Keratinocyte (primary cell): ENCODE results near the gene CLCNKB. TPM values are rescaled to one million over a fixed set of nuclear protein-coding genes. Genes with fewer than 3 reads are reported as not detected.
"Not testable (repeated sequence)": the region's sequence is repeated elsewhere in the genome, so short reads cannot be mapped to it uniquely, and the experiment has no call there.

ENCODE experiments used
- DNase-seq: peaks from one replicate; pipeline ENCODE4 v3.0.0-alpha.2; 2011; ENCODE audit warnings: low read depth, missing footprints, low spot score
- FAIRE-seq: peaks from 2 replicates; lab custom pipeline; 2011; peaks lifted over from hg19 to GRCh38; lab: Jason Lieb, UNC
- H2AFZ ChIP-seq: 2 replicates; pipeline ENCODE4 v1.6.0; 2012; ENCODE audit warnings: low read length, control low read depth, inconsistent platforms; ENCODE audit not compliant: control insufficient read depth
- H3K27ac ChIP-seq: 2 replicates; pipeline ENCODE4 v1.5.1; 2011; ENCODE audit warnings: low read length; ENCODE audit not compliant: control insufficient read depth, insufficient read depth
- H3K27me3 ChIP-seq: 3 replicates; pipeline ENCODE4 v1.6.0; 2011; ENCODE audit warnings: low read length; ENCODE audit not compliant: control insufficient read depth, insufficient read depth; ENCODE audit errors: extremely low read depth
- H3K36me3 ChIP-seq, 2 experiments: 2 replicates in 1 of 2; 3 replicates in 1 of 2; pipeline ENCODE4 v1.5.1; 2011; ENCODE audit warnings: low read length in 2 of 2, mild to moderate bottlenecking in 1 of 2; ENCODE audit not compliant: control insufficient read depth in 2 of 2, insufficient read depth in 2 of 2; ENCODE audit errors: extremely low read depth in 1 of 2
- H3K4me1 ChIP-seq: 3 replicates; pipeline ENCODE4 v1.5.1; 2011; ENCODE audit warnings: low read length; ENCODE audit not compliant: control insufficient read depth, insufficient read depth; ENCODE audit errors: extremely low read depth
- H3K4me2 ChIP-seq: 3 replicates; pipeline ENCODE4 v1.6.0; 2011; ENCODE audit warnings: low read depth, low read length; ENCODE audit not compliant: control insufficient read depth, insufficient read depth; ENCODE audit errors: extremely low read depth
- H3K4me3 ChIP-seq, 3 experiments: fragments of 200-600 bp in 1 of 3; sonication (generic) in 1 of 3; 2 replicates in 2 of 3; 3 replicates in 1 of 3; pipeline ENCODE4 v1.5.1; 2011 to 2016; ENCODE audit warnings: low read length in 3 of 3, mild to moderate bottlenecking in 3 of 3, control low read depth in 2 of 3, inconsistent platforms in 1 of 3, low read depth in 1 of 3, mixed read lengths in 1 of 3, mixed run types in 1 of 3, moderate library complexity in 1 of 3; ENCODE audit not compliant: control insufficient read depth in 2 of 3, insufficient read depth in 2 of 3; ENCODE audit errors: extremely low read depth in 1 of 3
- H3K79me2 ChIP-seq: 2 replicates; pipeline ENCODE4 v1.6.0; 2012; ENCODE audit warnings: low read length; ENCODE audit not compliant: control insufficient read depth, insufficient read depth
- H3K9ac ChIP-seq: 3 replicates; pipeline ENCODE4 v1.6.0; 2011; ENCODE audit warnings: low read length; ENCODE audit not compliant: control insufficient read depth, insufficient read depth; ENCODE audit errors: extremely low read depth
- H3K9me1 ChIP-seq: 3 replicates; pipeline ENCODE4 v1.6.0; 2011; ENCODE audit warnings: low read length; ENCODE audit not compliant: control insufficient read depth, insufficient read depth; ENCODE audit errors: extremely low read depth
- H3K9me3 ChIP-seq: 2 replicates; pipeline ENCODE4 v1.5.1; 2012; ENCODE audit warnings: low read depth, low read length; ENCODE audit not compliant: control insufficient read depth
- H4K20me1 ChIP-seq: 3 replicates; pipeline ENCODE4 v1.6.0; 2011; ENCODE audit warnings: low read length; ENCODE audit not compliant: control insufficient read depth, insufficient read depth; ENCODE audit errors: extremely low read depth
- CTCF ChIP-seq, 3 experiments: IDR thresholded peaks in 1 of 3; conservative IDR thresholded peaks in 1 of 3; optimal IDR thresholded peaks in 1 of 3; 2 replicates in 2 of 3; 3 replicates in 1 of 3; pipeline versions ENCODE3 to v1.5.1; 2011; ENCODE audit warnings: low read length in 3 of 3, mild to moderate bottlenecking in 3 of 3, moderate library complexity in 2 of 3, control low read depth in 1 of 3, inconsistent platforms in 1 of 3; ENCODE audit not compliant: insufficient read depth in 2 of 3; ENCODE audit errors: extremely low read depth in 1 of 3
- EZH2 ChIP-seq: IDR thresholded peaks from one replicate; pipeline ENCODE4 v1.6.1; 2012; ENCODE audit warnings: inconsistent platforms, mild to moderate bottlenecking, low read length, moderate library complexity
- dilution Hi-C: fragments of 300-500 bp; cut with MboI; formaldehyde crosslinking; loops from one replicate; pipeline ENCODE4 v1.7.0; 2020; ENCODE audit warnings: low sequenced_read_pairs; ENCODE audit not compliant: extremely low pct_ligation_motif_present
- polyA plus RNA-seq, 5 experiments: library from polyadenylated mRNA; depleted of rRNA in 3 of 5; stranded (reverse) in 3 of 5; stranded (forward) in 1 of 5; unstranded in 1 of 5; fragments of >200 nt; gene quantifications; 1 replicate in 1 of 5; 2 replicates in 3 of 5; 3 replicates in 1 of 5; pipeline versions ENCODE4 v1.2.1 to v1.2.3, GENCODE V29; 2011 to 2012; ENCODE audit warnings: missing spikeins in 2 of 5, low read depth in 1 of 5, low replicate concordance in 1 of 5

Gene CLCNKB
- polyA plus RNA-seq, 1 donor (not counting 4 experiments of a cell fraction or from before 2014, with no cell fraction given), result not detected

- FAIRE-seq (no peak), DNase-seq (no peak)
- no peaks in the 10 kb centered on the region for H3K4me1 ChIP-seq
- no peak overlapping the region for H2AFZ ChIP-seq
- H3K4me2 ChIP-seq, result no peak overlapping the region
- dilution Hi-C loops, result no loop called here
- H3K27me3 ChIP-seq, result no peaks in the 10 kb centered on the region
- no peaks in the 10 kb centered on the region for H3K9me3 ChIP-seq
- no peak overlapping the region for H3K4me3 ChIP-seq
- H3K9me1 ChIP-seq, result no peaks in the 10 kb centered on the region
- TF ChIP-seq EZH2, result no peak
- no peak for TF ChIP-seq CTCF (optimal IDR thresholded peaks at IDR 0.05 in 1 of 3, IDR thresholded peaks at IDR 0.05 in 1 of 3, conservative IDR thresholded peaks at IDR 0.05 in 1 of 3; ENCODE audit: extremely low read depth in 1 of 3, insufficient read depth in 2 of 3, low read length in 3 of 3)
- no peak overlapping the region for H3K9ac ChIP-seq
- H3K79me2 ChIP-seq, result no peaks in the 10 kb centered on the region
- H4K20me1 ChIP-seq, result no peaks in the 10 kb centered on the region
- H3K36me3 ChIP-seq, result no peaks in the 10 kb centered on the region
- H3K27ac ChIP-seq, result no peak overlapping the region
Measured at GRCh38 chr1:16042096-16042495, 1.5 kb upstream of the CLCNKB start.

- H3K27ac ChIP-seq, H4K20me1 ChIP-seq, H3K27me3 ChIP-seq, H3K9ac ChIP-seq, H3K4me1 ChIP-seq, dilution Hi-C loops, H3K36me3 ChIP-seq, H3K79me2 ChIP-seq, DNase-seq, H3K9me1 ChIP-seq, H2AFZ ChIP-seq, FAIRE-seq, H3K4me3 ChIP-seq, H3K9me3 ChIP-seq, H3K4me2 ChIP-seq: not testable (repeated sequence)
Measured at GRCh38 chr1:16042654-16043053, 928 bp upstream of the CLCNKB start.

- H3K36me3 ChIP-seq, result no peaks in the 10 kb centered on the region
- FAIRE-seq, result no peak
- H3K4me2 ChIP-seq, result no peak overlapping the region
- no peaks in the 10 kb centered on the region for H3K79me2 ChIP-seq
- no peaks in the 10 kb centered on the region for H3K9me1 ChIP-seq
- DNase-seq, result no peak
- TF ChIP-seq EZH2 (no peak), CTCF (optimal IDR thresholded peaks at IDR 0.05 in 1 of 3, IDR thresholded peaks at IDR 0.05 in 1 of 3, conservative IDR thresholded peaks at IDR 0.05 in 1 of 3; ENCODE audit: extremely low read depth in 1 of 3, insufficient read depth in 2 of 3, low read length in 3 of 3) (no peak)
- H3K27ac ChIP-seq, result no peak overlapping the region
- no peaks in the 10 kb centered on the region for H3K9me3 ChIP-seq
- peaks cover 2% of the 10 kb centered on the region for H3K4me1 ChIP-seq
- H3K9ac ChIP-seq, result no peak overlapping the region
- no peak overlapping the region for H2AFZ ChIP-seq
- no peaks in the 10 kb centered on the region for H4K20me1 ChIP-seq
- dilution Hi-C loops, result no loop called here
- no peaks in the 10 kb centered on the region for H3K27me3 ChIP-seq
- H3K4me3 ChIP-seq, result no peak overlapping the region
Measured at GRCh38 chr1:16043950-16044349, 368 bp downstream of the CLCNKB start.
